IPS-NIHi7 (cell line): Measurements from ENCODE around the gene ZNF236.

Source experiments
- DNase-seq: peaks from one replicate; pipeline ENCODE4 v3.0.0; 2012; ENCODE audit warnings: mixed read lengths; ENCODE audit errors: extremely low spot score

Gene ZNF236

DNA sequence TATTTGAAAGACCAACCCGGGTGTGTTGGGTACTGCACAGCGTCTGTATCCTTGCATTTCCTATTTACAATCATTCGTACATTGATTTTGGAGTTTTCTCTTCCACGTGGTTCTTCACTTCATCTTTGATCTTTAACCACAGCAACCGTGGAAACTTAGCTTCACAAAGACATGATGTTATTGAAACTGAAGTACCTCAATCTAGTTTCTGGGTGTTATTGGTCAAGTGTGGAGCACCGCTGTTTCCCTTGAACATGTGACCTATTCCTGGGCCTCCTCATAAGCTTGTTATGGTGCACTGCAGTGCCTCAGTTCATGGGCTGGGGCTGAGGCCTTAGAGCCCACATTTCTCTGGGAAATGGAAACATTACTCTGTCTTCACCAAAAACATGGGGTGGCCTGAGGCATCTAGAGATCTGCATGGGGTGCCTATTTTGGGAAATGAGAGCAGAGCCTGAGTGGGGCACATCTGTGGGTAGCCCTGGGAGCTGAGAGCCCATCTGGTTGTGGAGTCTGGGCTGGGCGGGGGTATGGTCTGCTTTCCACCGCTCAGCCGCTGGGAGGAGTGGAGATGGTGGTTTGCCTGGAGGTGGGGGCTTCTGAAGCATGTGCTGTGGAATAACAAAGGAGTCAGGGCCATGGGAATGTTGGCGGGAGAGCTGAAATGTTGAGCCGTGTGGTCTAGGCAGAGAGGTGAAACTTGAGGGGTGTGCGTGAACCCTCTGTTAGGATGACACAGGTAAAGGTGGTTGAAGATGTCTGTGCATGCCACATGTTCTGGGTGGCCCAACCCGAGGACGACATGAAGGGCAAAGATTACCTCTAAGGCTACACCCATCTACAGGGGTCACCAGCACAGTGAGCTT is 37.4 kb downstream of the ZNF236 start:
- DNase-seq, result no peak

DNA sequence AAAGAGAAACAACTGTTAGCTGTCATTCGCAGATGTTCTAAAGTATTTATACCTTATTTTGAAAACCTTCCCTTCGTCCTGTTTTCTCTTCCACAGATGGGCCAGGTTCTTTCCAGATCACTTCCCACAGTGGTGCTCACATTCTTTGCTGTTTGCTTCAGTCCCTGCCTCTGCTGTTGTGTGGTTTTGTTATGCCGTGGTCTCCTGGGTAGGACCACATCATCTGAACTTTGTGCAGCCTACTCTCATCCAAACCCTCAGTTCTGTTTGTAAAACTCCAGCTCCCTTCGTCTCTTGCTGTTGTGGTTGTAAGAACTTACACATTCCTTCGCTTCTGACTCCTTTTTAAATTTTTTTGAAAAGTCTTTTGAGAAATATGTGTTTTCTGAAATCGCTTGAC is 38.1 kb downstream of the ZNF236 start:
- DNase-seq, result no peak

DNA sequence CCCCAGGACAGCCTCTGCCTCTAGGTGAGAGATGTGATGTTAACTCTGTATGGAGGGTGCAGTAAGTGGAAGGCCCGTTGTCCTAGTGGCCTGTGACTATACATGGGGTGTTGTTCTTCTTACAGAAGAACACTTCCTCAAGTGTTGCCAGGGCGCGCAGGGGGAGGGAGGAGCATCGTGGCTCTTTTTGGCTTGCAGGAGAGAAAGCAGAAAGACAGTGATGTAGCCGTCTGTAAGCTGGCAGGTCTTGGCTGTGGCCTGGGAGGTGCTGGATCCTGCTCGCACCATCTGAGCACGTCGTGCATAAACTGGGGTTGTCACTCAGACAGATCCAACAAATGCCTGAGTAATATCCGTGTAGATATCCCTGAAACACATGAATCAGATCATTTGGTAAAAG is 44.3 kb downstream of the ZNF236 start:
- DNase-seq, result no peak

DNA sequence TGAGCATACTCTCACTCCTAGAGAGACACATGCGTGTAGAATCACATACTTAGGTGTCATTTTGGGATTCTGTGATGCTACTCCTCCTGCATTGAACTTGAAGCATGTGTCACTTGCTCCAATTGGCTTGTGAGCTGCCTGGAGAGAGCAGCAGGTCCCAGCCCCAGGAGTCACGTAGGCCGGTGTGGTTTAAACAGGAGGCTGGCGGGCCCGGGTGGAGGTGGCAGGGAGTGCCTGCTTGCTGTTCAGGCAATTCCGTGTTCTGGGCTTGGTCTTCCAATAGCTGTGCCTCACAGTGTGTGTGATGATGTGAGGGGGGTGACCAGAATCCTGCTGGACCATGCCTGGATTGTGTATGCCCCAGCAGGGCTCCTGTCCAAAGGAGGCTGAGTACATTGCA is 51.0 kb downstream of the ZNF236 start:
- no peak for DNase-seq

DNA sequence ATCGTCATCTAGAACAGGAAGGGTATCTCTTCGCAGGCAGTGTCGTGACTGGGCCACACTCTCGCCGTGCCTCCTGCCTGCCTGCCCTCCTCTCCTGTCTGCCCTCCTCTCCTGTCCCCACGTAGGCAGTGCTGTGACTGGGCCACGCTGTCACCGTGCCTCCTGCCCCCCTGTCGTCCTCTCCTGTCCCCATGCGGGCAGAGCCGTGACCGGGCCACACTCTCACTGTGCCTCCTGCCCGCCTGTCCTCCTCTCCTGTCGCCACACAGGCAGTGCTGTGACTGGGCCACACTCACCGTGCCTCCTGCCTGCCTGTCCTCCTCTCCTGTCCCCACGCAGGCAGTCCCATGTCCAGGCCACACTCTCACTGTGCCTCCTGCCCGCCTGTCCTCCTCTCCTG is 51.4 kb downstream of the ZNF236 start:
- DNase-seq, result no peak

DNA sequence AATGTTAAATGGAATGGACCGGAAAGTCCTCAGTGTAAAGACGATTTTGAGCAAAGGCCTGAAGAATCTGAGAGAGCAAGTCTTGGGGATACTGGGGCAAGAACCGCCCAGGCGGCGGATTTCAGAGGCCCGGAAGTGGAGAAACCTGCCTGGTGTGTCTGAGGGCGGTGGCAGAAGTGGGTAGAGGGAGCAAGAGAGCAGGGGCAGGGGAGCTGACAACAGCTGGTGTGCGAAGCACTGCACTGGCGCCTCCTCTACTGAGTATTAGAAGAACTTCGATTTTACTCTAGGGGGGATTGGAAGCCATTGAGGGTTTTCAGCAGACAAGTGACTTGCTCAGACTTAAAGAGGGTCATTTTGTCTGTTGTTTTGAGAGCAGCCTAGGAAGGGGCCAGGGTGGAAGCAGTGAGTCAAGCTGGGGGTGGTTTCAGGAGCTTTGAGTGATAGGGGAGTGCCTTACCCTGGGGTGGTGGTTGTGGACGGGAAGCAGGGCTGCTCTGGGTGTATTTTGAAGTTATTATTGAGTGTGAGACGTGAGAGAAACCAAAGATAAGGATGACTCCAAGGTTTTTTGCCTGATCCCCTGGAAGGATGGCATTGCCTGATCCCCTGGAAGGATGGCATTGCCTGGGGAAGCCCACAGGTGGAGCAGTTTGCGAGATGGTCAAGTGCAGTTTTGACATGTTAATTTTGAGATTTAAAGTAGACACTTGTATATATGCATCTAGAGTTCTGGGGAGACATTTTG is 52.5 kb downstream of the ZNF236 start:
- DNase-seq, result no peak

DNA sequence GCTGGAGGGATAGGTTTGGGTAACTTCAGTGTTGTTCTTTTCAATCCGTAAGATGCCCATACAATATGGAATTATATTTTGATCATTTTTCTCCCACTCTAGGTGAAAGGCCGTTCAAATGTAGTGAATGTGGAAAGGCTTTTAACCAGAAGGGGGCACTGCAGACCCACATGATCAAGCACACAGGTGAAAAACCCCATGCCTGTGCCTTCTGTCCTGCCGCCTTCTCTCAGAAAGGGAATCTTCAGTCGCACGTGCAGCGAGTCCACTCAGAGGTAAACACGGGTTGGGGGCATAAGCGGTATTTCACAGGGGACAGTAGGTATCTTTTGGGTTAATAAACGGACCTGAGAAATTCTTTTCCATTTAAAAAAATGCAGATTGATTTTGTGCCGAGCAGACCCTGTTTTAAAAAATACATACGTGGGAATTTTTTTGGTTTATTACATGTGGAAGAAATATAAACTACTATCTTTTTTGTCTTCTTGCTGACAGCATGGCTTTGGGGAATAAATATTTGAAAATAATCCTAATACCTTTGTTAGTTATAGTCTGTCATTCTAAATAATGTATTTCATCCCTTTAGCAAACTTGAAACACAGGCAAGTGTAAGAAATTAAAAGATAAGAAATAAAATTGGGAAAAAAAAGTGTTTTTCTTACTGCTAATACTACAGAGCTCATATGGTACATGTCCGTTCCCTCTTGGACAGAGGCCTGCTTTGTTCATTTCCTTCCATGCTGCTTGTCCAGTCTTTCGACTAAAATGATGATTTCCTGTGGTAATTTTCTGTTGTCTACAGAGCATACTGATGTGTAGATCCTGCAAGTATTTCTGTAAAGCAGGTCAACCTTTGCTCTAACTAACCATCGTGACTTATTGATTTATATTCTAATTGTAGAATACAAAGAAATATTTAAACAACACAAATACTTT is 53.3 kb downstream of the ZNF236 start:
- DNase-seq, result peak; percentile 61

DNA sequence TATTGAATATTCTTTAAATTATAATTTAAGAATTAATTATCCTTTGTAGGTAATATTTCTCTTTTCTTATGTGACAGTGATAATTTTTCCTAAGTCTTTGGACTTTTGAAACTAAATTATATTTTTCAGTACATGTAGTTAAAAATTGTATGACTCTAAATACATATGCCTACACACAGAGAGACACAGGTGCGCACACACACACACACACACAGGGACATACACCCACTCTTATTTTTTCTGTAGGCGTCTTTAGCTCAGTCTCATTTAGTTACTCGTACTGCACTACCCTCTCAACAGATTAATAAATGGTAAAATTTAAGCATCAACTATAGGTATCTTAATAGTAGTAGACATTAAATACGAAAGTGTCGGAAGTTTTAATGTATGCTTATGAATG is 56.1 kb downstream of the ZNF236 start:
- DNase-seq, result no peak

DNA sequence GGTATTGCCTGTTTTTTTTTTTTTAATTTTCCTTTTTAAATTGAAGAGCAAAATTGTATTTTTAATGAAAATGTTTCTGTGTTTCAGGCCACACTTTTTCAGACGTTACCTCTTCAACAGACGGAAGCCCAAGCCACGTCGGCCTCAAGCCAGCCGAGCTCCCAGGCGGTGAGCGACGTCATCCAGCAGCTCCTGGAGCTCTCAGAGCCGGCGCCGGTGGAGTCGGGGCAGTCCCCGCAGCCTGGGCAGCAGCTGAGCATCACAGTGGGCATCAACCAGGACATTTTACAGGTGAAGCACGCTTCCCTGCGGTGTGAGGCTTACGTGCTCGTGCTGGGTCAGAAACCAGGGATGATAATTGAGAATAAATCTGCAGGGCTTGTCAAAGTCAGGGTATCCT is 57.7 kb downstream of the ZNF236 start:
- no peak for DNase-seq

DNA sequence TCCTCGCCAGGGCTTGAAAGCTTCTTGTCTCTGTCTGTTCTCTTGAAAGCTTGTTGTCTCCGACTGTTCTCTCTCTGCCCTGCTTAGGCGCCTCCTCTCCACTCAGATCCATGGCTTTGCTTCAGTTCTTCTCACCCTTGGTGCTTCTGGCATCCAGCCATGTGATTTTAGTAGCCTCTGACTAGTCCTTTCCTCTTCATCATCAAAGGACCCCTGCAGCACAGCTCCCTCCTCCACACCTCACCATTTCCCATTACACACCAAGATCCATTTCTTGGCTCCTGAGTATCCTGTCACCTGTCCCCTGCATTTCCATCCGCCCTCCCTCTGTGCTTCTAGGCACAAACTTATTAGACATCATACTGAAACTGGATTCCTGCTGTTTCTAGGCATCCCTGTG is 59.4 kb downstream of the ZNF236 start:
- DNase-seq, result no peak

DNA sequence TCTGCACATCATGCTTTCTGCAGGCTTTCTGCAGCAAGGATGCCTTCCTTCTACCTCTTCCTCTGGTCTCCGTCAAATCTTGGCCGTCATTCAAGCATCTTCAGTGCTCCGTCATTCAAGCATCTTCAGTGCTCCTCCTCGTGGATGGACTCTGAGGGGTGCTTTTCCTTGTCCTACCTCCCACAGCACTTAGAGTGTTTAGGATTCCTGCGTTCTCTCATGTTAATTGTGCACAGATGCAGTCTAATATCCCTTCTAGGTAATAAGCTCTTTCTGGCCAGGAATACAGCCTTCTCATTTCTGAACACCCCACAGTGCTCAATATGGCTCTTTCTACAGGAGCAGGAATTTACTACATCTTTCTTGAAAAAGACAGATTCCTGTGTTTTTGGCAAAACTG is 59.8 kb downstream of the ZNF236 start:
- DNase-seq, result no peak

DNA sequence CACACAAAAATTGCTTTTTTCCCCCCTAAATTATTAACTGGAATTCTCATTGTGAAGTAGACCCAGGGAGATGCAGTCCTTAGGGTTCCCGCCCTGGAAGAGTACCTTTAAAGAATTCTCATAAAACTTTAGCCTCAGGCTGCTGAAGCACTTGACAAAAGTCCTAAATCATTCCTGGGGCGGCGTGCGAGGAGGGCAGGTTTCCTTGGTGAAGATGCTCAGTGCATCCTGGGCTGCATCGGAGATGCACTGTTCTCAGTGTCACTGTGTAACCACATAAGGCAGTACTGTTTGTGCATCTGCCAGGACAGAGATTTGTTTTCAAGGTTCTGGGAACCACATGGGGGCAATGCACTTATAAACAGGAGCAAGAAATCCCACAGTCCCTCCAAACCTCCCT is 62.6 kb downstream of the ZNF236 start:
- no peak for DNase-seq

DNA sequence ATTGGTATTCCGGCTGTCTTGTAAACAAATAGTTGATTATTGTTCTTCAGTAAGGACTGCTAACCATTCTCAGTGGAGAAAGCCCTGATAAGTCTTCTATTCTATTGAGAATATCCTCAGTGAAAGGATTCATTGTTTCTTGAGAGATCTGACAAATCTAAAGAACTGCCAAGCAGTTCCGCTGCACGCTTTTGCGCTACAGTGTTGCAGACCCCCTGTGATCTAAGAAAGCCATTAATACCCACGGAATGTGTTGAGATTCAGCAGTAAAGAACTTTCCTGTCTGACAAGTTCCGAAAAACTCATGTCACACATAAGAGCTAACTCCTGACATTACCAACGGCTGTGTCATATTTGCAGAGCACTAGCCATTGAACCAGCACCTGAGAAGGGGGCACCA is 63.8 kb downstream of the ZNF236 start:
- no peak for DNase-seq

DNA sequence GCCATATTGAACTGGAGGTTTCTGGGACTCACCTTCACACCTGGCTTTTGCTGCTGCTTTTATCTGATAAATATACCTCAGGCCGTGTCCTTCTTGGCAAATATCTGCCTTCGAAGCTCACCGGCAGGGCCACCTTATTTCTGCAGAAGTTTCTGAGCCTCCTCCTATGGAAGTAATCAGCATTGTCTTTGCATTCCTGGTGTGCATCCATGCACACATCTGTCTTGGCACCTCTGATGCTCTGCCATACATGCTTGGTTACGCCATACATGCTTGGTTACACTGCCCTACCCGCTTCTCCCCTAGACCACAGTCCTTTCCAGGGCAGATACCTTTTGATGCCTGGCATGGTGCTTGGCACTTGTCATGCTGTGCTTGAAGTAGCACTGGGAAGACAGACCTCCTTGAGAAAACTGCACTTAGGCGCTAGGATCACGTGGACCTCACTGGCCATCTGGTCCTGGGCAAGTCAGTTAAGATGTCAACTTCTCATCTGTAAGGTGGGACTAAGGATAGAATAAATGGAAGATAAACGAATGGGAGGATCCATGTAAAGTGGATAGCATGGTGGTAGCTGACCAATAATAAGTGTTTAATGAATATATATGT is 66.8 kb downstream of the ZNF236 start:
- no peak for DNase-seq

DNA sequence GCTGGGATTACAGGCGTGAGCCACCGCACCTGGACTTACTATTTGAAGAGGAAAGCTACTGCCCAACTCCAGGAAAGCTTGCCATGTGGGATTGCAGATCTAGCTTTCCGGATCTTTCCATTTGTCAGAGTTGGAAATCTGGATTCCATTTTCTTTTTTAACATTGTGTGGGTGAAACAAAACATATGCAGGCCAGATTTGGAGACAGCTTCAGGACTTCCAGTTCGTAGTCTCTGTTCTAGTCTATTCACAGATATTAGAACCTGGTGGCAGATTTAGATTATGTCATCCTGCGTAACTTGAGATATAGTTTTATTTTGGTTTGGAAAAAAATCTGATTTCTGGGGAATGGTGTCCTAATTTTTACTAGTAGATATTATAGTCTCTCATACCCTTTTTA is 70.5 kb downstream of the ZNF236 start:
- DNase-seq, result no peak

DNA sequence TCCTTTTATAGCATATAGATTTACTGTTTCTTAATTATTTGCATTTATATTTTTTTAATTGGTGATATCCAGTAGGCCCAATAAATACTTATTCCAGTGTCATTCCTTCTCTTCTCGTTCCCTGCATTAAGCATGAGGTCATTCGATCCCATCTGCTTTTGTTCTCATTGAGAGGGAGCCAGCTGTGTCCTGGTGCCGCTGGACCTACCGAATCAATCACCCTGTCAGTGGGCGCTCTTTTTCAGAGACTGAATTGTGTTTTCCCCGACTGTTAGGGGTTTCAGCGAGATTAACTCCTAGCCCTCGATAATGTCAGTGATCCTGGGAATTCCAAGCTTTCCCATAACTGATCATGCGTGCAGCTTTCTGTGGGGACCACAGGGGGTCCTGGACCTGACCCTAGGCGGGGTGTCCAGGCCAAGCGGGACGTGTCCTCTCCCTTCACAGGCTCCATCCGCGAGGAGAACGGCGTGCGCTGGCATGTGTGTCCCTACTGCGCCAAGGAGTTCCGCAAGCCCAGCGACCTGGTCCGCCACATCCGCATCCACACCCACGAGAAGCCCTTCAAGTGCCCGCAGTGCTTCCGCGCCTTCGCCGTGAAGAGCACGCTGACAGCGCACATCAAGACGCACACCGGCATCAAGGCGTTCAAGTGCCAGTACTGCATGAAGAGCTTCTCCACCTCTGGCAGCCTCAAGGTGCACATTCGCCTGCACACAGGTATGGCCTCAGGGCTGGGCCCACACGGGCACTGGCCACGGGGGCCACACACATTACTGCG is 72.4 kb downstream of the ZNF236 start:
- DNase-seq, result no peak

DNA sequence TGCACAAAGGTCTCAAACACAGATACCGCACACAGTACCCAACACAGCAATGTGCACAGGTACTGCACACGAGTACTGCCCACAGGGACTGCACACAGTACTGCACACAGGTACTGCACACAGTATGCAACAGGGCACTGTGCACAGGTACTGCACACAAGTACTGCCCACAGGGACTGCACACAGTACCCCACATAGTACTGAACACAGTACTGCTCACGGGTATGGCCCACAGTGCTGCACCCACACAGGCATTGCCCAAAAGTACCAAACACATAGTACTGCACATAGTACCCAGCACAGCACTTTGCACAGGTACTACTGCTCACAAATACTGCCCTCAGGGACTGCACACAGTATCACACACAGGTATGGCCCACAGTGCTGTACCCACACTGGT is 73.1 kb downstream of the ZNF236 start:
- no peak for DNase-seq

DNA sequence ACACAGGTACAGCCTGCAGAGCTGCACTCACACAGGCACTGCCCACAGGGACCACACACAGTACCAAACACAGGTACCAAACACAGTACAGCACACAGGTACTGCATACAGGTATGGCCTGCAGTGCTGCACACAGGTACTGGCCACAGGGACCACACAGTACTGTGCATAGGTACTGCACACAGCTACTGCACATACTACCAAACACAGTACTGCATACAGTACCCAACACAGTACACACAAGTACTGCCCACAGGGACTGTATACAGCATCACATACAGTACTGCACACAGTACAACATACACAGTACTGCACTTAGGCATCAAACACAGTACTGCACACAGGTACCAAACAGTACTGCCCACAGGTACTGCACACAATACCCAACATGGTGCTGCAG is 74.3 kb downstream of the ZNF236 start:
- no peak for DNase-seq

DNA sequence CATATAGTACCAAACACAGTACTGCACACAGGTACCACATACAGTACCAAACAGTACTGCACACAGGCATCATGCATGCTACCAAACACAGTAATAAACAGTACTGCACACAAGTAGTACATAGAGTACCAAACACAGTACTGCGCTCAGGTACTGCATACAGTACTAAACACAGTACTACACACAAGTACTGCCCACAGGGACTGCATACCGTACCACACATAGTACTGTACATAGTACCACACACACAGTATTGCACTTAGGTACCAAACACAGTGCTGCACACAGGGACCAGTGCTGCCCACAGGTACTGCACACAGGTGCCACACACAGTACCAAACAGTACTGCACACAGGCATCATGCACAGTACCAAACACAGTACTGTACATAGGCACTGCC is 74.9 kb downstream of the ZNF236 start:
- no peak for DNase-seq

DNA sequence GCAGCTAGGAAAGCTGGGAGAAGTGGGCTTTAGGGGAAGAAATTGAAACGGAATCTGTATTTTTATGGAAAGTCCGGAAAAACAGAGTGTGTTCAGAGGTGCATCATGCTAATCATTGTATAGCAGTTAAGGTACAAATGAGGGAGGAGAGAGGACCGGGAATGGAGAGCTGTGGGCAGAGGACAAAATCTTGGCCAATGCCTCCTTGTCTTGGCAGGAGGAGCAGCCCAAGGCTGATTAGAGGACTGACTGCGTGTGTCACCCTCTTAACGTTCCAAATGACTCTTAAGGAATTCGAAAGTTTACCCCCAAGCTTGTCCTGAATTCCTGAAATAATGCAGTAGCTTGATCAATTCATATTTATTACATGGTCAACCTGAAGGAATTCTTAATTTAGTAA is 81.0 kb downstream of the ZNF236 start:
- DNase-seq, result no peak

DNA sequence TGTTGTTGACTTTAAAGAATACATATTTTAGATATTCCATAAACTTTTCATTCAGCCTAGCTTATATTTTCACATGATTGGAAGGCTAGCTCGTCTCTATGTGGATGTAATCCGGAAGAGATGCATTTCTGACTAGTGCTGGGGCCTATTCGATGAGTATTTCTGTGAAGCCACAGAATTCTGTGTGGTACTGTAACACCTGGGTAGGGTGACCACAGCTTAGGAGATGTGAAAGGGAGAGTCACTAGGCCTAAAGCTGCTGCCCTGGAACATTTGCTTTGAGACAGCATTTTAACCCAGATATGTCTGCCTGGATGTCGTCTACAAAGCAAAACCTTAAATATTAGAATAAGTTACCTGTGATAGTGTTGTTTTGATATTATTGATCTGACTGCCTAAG is 83.5 kb downstream of the ZNF236 start:
- DNase-seq, result no peak
